K562 (cell line): ENCODE data around the gene PRSS38. TPM values are rescaled to one million over a fixed set of nuclear protein-coding genes. Genes with fewer than 3 reads are reported as not detected.

ENCODE experiments used
- CHD7 ChIP-seq: fragments of 200-600 bp; sonication (generic); IDR thresholded peaks from one replicate; pipeline ENCODE4 v1.6.1; 2012; ENCODE audit warnings: mild to moderate bottlenecking, low read depth, low read length, inconsistent platforms
- FOXA3 ChIP-seq, 2 experiments: fragments of 450-650 bp in 1 of 2; sonication (generic) in 1 of 2; formaldehyde crosslinking; IDR thresholded peaks in 1 of 2; conservative IDR thresholded peaks in 1 of 2; 2 replicates each; pipeline versions ENCODE4 v1.4.0 to v1.8.0; 2020 to 2022; ENCODE audit warnings: mild to moderate bottlenecking in 2 of 2, missing genetic modification reagents in 1 of 2
- FOXP4 ChIP-seq: sonication (generic); formaldehyde crosslinking; IDR thresholded peaks from 2 replicates; pipeline ENCODE4 v1.8.0; 2022; ENCODE audit warnings: mild to moderate bottlenecking, missing genetic modification reagents, borderline replicate concordance
- HMGN3 ChIP-seq: IDR thresholded peaks from 2 replicates; pipeline ENCODE4 v1.6.1; 2011; ENCODE audit warnings: borderline replicate concordance, low read depth, mild to moderate bottlenecking, mixed read lengths, low read length; ENCODE audit not compliant: insufficient read length; ENCODE audit errors: extremely low read depth
- RAD21 ChIP-seq, 2 experiments: fragments of 250-450 bp in 1 of 2; fragments of 450-650 bp in 1 of 2; sonication (Bioruptor Pico) in 1 of 2; formaldehyde crosslinking in 1 of 2; IDR thresholded peaks in 1 of 2; conservative IDR thresholded peaks in 1 of 2; 2 replicates each; pipeline versions ENCODE4 v1.4.0 to v1.8.0; 2020 to 2022; ENCODE audit warnings: mild to moderate bottlenecking in 2 of 2, moderate library complexity in 1 of 2
- TOE1 ChIP-seq, 2 experiments: fragments of 450-650 bp in 1 of 2; sonication (generic) in 1 of 2; formaldehyde crosslinking in 1 of 2; IDR thresholded peaks; 2 replicates each; pipeline versions ENCODE4 v1.7.1 to v1.8.0; 2016 to 2022; ENCODE audit warnings: borderline replicate concordance in 2 of 2, mild to moderate bottlenecking in 2 of 2, antibody characterized with exemption in 1 of 2, inconsistent platforms in 1 of 2, low read depth in 1 of 2, missing genetic modification reagents in 1 of 2, moderate library complexity in 1 of 2
- ZMIZ1 ChIP-seq, 2 experiments: fragments of 150-350 bp in 1 of 2; IDR thresholded peaks; 2 replicates each; pipeline ENCODE4 v1.6.1; 2012 to 2016; ENCODE audit warnings: low read depth in 2 of 2, low read length in 2 of 2, mild to moderate bottlenecking in 1 of 2, moderate library complexity in 1 of 2
- ZNF239 ChIP-seq: fragments of 250-450 bp; sonication (Bioruptor Pico); IDR thresholded peaks from 2 replicates; pipeline ENCODE4 v1.4.0; 2020; ENCODE audit warnings: mild to moderate bottlenecking
- polyA plus RNA-seq, 8 experiments: library from polyadenylated mRNA; depleted of rRNA in 4 of 8; stranded (reverse) in 5 of 8; unstranded in 3 of 8; fragments of >200 nt; fragmentation: Nextera tagmentation in 2 of 8; fragmentation: Illumina TruSeq in 1 of 8; extraction: Ambion mirVana in 2 of 8; extraction: Trizol in 1 of 8; gene quantifications; 2 replicates each; pipeline versions ENCODE4 v1.2.1 to v1.2.3, GENCODE V29; 2011 to 2014; ENCODE audit warnings: inconsistent platforms in 1 of 8, missing spikeins in 1 of 8
- total RNA-seq, 7 experiments: library from RNA; depleted of rRNA in 6 of 7; stranded (reverse); fragments of >200 nt in 6 of 7; fragmentation: Illumina TruSeq in 2 of 7; extraction: Trizol in 2 of 7; gene quantifications; 2 replicates each; pipeline versions ENCODE4 v1.2.1 to v1.2.3, GENCODE V29; 2011 to 2021; ENCODE audit warnings: low replicate concordance in 1 of 7

The PRSS38 gene
- total and polyA plus RNA-seq, 9 of the 15 experiments (the other 6 are each of a cell fraction or from before 2014, with no cell fraction given), result 0.09 to 0.14 TPM; not detected in 7

- no peak for TF ChIP-seq HMGN3
- TF ChIP-seq ZNF239 (CRISPR knock-in tag), result no peak
- TF ChIP-seq RAD21 (CRISPR knock-in tag; conservative IDR thresholded peaks at IDR 0.05 in 1 of 2, IDR thresholded peaks at IDR 0.05 in 1 of 2), result no peak
- no peak for TF ChIP-seq CHD7
- TF ChIP-seq TOE1 (IDR thresholded peaks at IDR 0.05; ENCODE audit: borderline replicate concordance), result no peak
- TF ChIP-seq TOE1 (CRISPR knock-in tag; IDR thresholded peaks at IDR 0.05; ENCODE audit: borderline replicate concordance, low read depth), result no peak
- peak; percentile 97 to 98 for TF ChIP-seq FOXA3 (CRISPR knock-in tag; conservative IDR thresholded peaks at IDR 0.05 in 1 of 2, IDR thresholded peaks at IDR 0.05 in 1 of 2)
- no peak; a peak in 1 of 4 replicates for TF ChIP-seq ZMIZ1 (IDR thresholded peaks at IDR 0.05; ENCODE audit: low read depth in 2 of 2, low read length in 2 of 2)
- peak; percentile 89; the same call in 1 of the 2 replicates for TF ChIP-seq FOXP4 (CRISPR knock-in tag)
Measured at GRCh38 chr1:227848430-227848932, 33.0 kb downstream of the PRSS38 start (continued).
